Measurements from ENCODE around the gene KAZALD1.

The KAZALD1 gene, protein sequence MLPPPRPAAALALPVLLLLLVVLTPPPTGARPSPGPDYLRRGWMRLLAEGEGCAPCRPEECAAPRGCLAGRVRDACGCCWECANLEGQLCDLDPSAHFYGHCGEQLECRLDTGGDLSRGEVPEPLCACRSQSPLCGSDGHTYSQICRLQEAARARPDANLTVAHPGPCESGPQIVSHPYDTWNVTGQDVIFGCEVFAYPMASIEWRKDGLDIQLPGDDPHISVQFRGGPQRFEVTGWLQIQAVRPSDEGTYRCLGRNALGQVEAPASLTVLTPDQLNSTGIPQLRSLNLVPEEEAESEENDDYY

DNA sequence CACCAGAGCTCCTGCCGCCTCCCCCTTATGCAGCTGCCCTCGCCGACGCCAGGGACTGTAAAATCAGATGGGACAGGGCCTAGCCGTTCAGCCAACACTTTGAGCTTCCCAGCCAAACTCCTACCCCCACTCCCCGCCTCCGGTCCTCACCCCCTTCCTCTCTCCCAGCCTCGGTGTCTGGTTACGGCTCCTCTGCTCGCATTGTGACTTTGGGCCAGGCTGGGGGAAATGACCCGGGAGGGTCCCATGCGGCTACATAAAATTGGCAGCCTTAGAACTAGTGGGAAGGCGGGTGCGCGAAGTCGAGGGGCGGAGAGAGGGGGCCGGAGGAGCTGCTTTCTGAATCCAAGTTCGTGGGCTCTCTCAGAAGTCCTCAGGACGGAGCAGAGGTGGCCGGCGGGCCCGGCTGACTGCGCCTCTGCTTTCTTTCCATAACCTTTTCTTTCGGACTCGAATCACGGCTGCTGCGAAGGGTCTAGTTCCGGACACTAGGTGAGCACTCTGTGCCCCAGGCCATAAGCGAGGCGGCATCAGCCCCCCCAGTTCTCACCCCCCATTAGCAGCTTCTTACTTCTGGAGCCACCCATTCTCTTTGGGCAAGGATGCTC is at the start of gene KAZALD1:
KAZALD1 (plus strand) TSS at position 366 of the 608 bp plus-strand sequence. CDS start 604 bp downstream, outside the sequence.
- no peak for DNase-seq

DNA sequence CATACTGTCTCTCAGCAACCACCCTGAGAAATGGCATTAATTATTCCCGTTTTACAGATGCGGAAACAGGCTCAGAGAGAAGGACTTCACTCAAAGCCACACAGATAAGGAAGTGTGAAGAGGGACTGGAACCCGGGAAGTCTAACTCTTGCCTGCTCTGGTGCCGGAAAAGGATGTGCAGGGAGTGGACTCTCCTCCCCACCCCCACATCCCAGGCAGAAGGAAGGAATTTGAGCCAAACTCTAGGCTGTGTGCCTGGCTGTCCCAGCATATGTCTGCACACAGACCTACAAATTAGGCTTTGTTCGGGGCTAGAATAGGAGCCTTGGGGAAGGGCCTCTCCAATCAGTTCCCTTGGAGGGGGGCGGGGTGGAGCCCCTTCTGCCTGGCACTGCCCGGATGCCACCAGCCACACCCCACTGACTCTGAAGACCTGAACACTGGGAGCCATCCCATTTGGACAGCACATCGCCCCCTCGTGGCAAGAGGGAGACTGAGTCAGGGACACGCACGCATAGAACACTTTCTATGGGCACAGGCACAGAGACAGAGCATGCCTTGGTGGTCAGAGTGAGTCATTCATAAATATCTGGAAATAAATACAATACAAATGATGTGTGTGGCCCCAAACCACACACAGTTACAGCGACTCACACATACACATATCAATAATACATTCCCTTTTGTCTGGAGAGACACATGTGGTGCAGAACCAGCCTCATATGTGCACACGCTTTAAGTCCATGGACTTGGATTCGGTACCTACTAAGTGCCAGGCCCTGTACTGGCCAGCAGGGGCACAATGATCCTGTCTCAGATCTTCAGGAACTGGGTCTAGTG is 49.0 kb upstream of the KAZALD1 start:
- peak; percentile 89 for DNase-seq

DNA sequence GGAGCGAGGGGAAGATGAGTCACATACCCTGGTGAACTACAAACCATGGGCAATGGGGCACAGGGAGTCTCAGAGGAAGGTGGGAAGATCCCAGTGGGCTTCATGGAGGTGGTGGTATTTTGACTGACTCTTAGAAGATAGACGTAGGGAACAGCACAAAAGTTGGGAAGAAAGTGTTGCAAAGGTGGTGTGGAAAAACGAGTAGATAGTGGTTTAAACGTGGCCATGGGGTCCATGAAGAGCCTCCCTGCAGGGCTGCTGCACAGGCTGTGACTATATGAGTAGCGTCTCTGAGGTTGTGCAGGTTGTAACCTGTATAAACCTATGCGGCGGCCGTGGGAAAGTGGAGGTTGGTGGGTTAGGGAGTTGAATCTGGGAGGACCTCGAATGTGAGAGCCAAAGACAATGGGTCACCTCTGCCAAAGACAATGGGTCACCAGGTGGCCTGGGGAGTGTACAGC is 48.4 kb upstream of the KAZALD1 start:
- no peak for DNase-seq

DNA sequence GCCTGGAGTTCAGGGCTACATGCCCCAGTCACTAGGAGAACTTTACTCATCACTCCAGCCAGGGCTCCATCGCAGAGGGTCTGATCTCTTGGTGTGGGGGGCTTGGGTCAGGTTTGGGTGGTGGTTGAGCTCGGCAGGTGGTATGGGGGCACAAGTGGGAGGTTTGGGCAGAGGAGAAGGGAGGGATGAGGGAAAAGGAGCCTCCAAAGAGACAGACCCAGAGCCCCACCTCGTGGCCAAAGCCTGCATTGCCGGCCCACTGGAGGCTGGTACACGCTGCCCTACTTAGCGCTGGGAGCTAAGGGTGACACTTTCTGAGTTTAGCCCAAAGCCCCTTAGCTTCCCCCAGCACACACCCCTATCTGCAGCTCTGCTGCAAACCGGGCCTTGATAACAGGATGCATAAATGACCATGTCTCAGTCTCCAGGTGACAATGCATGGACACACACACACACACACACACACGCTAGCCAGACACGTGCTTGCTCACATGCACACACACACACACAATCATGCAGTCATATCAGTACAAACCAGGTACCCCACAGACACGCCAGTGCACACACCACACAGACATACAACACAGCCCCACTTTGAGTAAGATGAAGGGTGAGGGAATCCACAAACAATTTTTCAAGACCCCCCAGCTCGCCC is 47.4 kb upstream of the KAZALD1 start:
- peak; percentile 50 for DNase-seq

DNA sequence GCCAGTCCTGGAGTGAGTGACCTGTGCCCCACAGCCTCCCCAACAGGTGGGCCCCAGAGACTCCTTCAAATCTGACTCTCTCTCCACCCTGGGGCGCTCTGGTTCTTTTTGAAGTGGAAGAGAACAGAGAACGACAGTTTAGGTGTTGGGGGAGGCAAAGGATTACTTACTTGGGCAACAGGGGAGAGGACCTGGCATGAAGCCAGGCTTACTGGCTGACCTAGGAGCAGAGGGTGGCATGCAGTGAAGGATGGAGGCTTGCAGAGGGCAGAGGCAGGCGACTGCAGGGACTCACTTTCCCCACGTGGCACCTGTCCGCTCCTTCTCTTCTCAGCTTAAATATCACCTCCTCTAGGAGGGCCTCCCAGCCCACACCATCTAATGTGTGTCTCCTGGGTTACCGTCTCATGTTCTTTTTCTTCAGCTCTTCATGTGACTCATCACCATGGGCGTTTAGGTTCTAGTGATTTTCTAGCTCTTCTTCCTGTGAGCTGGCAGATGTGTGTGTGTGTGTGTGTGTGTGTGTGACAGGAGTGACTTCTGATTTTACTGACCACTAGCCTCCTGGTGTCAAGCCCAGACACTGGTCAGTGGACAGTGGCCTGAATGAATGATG is 46.7 kb upstream of the KAZALD1 start:
- DNase-seq = peak; percentile 79

DNA sequence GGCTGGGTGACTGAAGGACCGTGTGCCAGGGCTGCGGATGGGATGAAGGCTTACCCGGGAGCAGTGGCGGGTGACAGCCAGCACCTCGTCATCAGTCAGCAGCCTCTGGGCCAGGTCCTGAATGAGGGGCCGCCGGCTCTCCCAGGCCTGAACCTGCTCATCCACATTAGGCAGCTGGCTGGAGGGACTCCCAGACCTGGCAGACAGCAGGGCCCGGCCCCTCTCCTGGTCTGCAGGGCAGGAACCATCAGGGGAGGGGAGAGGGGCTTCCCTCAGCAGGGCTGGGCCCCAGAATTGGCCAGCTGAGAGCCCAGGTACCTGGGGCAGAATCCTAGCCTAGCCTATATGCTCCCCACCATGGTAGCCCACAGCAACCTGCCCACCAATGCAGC is 46.2 kb upstream of the KAZALD1 start:
- DNase-seq = no peak

DNA sequence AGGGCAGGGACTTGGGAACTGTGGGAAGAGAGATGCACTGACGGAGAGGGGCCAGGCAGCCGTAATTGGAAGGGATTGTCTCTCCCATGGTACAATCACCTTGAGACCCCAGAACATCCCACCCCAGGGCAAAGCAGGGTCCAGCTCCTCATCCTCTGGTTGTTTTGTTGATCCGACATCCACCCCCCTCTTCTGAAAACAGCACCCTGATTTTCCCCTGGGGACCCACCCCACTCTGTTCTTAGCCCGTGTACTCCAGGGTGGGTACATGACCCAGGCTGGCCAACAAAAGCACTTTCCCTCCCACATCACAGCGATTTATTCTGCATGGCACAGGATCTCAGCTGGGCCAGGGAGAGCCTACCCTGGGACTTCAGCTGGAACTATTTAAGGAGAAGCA is 45.0 kb upstream of the KAZALD1 start:
- DNase-seq = no peak

DNA sequence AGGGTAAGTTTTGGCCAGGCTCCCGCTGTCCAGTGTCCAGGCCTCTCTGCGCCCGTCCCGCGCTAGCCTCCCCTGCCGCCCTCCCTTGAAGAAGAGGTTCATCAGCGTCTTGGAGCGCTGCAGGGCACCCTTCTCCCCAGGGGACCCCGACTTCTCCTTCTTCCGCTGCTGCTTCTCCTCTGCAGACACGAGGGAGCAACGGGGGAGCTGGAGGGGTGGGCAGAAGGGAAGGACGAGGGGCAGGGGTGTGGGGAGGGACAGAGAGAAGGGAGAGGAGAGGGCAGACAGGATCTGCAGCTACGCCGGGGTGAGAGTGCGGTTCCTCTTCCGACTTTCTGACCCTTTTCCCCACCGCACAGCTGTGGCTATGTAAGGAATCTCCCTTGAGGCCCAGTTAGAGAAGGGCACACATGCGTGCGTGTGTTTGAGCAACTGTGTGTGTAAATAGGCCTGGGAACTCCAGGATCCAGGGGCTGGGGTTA is 43.6 kb upstream of the KAZALD1 start:
- DNase-seq = no peak

DNA sequence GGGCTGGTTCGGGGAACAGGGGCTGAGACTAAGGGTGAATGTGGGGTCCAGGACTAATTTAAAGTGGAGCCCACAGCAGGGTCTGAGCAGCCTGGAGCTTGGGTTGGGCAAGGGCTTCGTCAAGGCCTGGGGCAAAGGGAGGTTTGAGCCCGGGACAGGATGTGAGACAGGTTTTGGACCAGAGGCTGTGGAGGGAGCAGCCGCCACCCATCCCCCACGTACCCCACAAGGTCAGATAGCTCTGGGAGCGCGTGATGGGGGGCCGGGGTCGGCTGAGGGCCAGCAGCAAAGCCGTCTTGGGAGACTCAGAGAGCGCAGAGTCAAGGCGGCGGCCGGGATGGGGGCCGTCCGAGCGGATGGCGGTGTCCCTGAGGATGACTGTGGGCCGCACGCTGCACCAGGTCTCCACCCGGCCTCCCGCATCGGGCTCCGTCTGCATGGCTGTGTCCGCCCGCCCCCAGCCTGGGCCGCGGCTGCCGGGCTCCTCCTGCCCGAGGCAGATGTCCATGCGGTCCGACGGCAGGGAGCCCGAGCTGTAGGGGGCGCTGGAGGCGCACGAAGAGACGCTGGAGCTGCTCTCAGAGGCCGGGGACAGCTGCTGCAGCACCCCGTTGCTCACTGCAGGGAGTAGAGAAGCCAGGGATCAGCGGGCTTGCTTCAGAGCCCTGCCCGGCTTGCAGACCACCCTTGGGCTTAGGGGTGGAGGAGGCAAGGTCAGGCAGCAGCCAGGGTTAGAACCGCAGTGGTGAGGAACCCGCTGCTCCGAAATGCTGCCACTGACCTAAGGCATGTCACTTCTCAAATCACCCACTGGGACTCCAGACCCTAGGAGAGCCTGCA is 43.0 kb upstream of the KAZALD1 start:
- peak; percentile 74 for DNase-seq

DNA sequence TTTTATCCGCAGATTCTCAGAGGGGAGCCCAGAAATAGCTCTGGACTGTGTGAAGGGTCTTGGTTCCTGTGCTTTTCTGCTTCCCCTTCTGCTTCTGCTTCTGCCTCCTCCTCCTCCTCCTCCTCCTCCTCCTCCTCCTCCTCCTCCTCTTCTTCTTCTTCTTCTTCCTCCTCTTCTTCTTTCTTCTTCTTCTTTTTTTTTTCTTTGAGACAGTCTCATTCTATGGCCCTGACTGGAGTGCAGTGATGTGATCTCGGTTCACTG is 42.4 kb upstream of the KAZALD1 start:
- no peak for DNase-seq

DNA sequence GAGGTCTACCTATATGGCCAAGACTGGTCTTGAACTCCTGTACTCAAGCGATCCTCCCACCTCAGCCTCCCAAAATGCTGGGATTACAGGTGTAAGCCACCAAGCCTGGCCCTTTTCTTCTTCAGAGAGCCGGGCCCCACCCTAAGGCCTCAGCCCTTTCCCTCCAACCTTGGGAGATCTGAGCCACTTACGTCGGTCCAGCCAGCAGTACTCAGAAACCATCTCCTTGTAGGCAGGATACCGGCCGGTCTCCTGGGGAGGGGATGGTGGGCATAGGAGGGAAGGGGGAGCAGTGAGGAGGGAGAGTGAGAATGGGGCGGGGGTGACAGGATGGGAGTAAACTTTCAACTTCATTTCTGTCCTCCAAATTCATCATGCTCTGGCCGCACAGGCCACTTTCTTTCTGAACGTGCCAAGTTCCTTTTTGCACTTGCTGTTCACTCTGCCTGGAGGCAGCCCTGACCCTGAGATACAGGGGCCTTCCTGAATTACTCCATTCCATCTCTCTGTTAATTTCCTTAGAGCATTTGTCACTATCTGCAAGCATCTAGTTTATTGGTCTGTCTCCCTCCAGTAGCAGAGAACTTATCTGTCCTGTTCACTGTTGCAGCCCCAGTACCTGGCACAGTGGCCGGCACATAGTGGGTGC is 41.2 kb upstream of the KAZALD1 start:
- DNase-seq = no peak

DNA sequence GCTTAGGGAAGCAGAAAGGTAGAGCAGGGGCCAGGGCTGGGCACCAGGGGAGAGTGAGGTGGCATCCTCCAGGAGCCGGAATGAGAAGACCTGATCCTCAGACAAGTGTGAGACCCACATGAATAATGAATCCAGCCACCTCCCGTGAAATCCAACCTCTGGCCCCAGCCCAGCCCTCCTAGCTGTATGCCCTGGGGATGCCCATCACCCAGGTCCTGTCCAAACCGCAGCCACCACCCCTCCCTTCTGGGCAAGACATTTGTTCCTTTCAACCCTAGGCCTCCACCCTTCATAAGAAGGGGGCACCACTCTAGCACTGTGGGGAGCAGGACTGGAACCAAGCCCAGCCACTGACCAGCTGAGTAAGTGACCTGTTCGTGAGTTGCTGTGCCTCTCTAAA is 40.5 kb upstream of the KAZALD1 start:
- DNase-seq = no peak

DNA sequence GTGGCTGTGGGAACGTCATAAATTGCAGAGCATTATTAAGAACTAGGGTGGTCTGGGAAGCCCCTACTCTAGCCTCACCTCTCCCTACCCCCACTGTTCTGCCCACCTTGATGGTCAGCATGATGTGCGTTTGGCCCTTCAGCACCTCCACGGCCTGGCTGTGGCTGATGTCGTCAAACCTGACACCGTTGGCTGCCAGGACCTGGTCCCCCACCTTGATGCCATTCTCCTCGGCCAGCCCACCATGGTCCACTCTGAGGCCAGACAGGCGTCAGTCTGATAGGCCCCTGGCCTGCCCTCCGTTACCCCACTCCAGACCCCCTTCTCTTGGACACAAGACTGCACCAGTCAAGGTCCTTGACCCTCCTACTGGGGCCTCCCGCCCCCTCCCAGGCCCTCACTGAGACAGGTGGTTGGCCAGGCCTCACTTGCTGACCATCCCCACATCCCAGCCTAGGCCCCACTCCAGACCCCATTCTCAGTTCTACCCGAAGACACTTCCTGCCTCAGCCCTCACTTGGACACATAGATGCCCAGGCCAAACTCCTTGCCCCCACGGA is 40.0 kb upstream of the KAZALD1 start:
- no peak for DNase-seq

DNA sequence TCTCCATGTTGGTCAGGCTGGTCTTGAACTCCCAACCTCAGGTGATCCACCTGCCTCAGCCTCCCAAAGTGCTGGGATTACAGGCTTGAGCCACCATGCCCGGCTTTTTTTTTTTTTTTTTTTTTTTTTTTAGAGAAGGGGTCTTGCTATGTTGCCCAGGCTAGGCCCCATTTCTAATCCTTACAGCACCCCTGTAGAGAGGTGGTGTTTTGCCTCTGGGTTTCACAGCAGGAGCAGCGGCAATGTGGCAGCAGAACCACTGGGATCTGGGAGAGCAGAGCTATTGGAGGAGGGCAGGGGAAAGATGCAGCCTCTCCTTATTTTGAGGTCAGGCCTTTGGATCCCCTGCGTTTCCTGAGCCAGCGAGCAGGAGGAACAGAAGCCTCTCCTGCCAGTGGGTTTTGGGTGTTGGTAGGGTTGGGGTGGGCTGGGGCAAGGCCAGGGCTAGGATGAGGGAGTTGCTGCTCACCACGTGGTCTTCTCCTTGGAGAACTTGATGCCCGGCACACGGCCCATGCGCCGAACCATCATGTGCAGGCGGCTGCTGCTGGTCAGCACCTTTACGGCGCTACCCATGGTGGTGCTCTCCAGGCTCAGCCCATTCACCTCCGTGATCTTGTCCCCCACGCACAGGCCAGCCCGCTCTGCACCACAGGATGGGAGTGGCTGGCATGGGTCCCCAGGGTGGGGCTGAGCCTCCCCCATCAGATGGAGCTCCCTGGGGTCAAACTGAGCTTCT is 38.7 kb upstream of the KAZALD1 start:
- no peak for DNase-seq

DNA sequence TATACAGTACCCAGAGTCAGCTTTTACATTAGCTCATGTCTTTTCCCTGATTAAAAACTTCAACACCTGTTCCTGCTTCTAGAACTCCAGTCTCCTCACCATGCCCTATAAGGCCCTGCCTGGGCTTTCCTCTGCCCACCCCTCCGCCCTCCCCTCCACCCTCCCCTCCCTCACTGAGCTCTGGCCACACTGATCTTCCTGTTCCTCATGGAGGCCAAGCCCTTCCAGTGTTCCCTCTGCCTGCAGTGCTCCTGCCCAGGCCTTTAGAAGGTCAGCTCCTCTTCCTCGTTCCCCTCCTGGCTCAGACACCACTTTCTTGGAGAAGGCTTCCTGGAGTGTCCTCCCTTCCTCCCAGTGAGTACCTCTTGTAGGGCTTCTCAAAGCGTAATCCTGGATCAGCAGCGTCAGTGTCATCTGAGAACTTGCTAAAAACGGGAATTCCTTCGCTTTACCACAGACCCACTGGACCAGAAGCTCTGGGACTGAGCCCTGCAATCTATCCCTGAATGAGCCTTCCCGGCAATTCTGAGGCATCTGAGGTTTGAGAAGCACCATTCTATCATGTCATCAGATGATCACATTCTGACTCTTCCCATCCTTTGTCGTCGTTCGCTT is 34.6 kb upstream of the KAZALD1 start:
- no peak for DNase-seq

DNA sequence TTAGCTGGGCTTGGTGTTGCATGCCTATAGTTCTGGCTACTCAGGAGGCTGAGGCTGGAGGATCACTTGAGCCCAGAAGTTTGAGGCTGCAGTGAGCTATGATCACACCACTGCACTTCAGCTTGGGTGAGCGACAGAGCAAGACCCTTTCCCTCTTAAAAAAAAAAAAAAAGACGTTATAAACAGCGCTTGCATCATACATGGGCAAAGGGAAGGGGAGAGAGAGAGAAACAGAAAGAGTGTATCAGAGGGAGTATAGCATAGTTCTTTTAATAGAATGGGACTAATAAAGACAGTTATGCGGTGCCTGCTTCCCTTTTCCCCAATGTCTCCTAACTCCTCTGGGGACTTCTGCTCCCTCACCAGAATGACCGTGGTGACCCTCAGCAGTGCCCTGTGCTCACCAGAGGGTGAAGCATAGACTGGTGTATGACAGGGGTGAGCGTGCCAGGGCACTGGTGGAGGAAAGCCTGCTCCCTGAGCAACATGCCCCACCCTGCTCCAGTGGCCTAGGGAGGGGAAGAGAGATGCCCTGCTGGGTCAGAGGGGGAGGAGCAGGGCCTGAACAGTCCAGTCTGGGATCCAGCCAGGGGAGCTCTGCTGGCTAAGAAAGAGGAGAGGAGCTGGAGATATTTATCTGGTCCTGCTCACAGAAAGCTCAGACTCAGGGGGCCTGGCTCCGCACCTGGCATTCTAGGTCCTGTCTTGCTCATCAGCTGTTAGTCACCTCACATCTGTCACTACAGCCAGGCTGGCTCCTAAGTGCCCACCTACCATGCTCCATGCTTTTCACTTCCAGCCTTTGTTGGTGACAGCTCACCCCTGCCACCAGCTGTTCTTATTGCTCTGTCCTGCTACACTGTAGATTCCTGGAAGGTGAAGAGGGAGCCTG is 33.1 kb upstream of the KAZALD1 start:
- no peak for DNase-seq

DNA sequence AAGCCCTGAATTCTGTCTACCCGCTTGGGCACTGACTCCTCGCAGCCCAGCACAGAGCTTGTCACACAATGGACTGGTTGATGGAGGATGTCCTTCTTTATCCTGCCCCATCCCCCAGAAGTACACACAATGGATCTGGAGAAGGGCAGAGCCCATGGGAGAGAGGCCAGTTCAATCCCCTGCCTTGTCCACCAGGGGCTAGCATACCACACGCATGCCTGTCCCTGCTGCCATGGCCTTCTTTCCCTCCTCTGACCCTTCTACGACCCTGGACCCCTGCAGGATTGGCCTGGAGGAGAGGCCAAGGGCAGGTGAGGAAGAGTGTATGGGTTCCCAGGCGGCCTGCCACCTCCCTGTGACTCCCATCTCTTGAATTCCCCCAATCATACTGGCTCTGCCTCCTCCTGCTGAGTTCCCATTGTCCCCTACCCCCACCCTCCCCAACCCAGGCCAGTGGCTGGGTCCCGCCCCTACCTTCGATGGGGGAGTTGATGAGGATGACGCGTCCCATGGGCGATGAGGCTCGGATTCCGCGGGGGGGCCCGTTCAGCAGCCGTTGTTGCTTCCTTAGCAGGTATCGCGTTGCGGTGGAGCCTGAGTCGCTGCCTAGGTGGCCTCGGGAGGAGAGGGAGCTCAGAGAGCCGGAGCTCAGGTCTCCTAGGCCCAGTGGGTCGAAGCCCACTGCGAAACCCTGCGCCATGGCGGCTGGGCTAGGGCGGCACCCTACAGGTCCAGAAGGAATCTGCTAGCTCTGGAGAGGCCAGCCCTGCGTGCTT is 32.1 kb upstream of the KAZALD1 start:
- no peak for DNase-seq

All from NCI-H226 (cell line).